HG03354 (cell line): ENCODE results near the gene RABGAP1L.
A peak's percentile ranks its signal among the peaks of the same experiment; 100 is the strongest.
"Not testable (repeated sequence)": the region's sequence is repeated elsewhere in the genome, so short reads cannot be mapped to it uniquely, and the experiment has no call there.

Experiments
- ATAC-seq: cut with Tn5 transposase; IDR thresholded peaks from one replicate; pipeline ENCODE4 v1.9.1; 2021; ENCODE audit warnings: mild to moderate bottlenecking; ENCODE audit not compliant: unreplicated experiment, poor library complexity, severe bottlenecking

Gene RABGAP1L

GRCh38 chr1:174812016-174812415, 652.7 kb downstream of the RABGAP1L start:
- no peak for ATAC-seq

GRCh38 chr1:174812656-174813055, 653.3 kb downstream of the RABGAP1L start:
- no peak for ATAC-seq

GRCh38 chr1:174815036-174815435, 655.7 kb downstream of the RABGAP1L start:
- ATAC-seq: peak; percentile 42

- peak; percentile 68 for ATAC-seq
Observed at GRCh38 chr1:174815474-174815908, 656.2 kb downstream of the RABGAP1L start.

- ATAC-seq: not testable (repeated sequence)
Observed at GRCh38 chr1:174816621-174817020, 657.3 kb downstream of the RABGAP1L start.

GRCh38 chr1:174818014-174818616, 658.8 kb downstream of the RABGAP1L start:
- peak; percentile 62 for ATAC-seq

- no peak for ATAC-seq
Observed at GRCh38 chr1:174818951-174819350, 659.6 kb downstream of the RABGAP1L start.

- no peak for ATAC-seq
Observed at GRCh38 chr1:174819596-174819995, 660.3 kb downstream of the RABGAP1L start.

- ATAC-seq: no peak
Observed at GRCh38 chr1:174825127-174825526, 665.8 kb downstream of the RABGAP1L start.

- ATAC-seq: no peak
Observed at GRCh38 chr1:174825806-174826205, 666.5 kb downstream of the RABGAP1L start.

- no peak for ATAC-seq
Observed at GRCh38 chr1:174828264-174828663, 668.9 kb downstream of the RABGAP1L start.

GRCh38 chr1:174829990-174830389, 670.7 kb downstream of the RABGAP1L start:
- no peak for ATAC-seq

- no peak for ATAC-seq
Observed at GRCh38 chr1:174836543-174836942, 677.2 kb downstream of the RABGAP1L start.

- no peak for ATAC-seq
Observed at GRCh38 chr1:174837386-174837785, 678.1 kb downstream of the RABGAP1L start.

- ATAC-seq: no peak
Observed at GRCh38 chr1:174839211-174839610, 679.9 kb downstream of the RABGAP1L start.

GRCh38 chr1:174841747-174842146, 682.4 kb downstream of the RABGAP1L start:
- no peak for ATAC-seq

- ATAC-seq: not testable (repeated sequence)
Observed at GRCh38 chr1:174848593-174849560, 689.6 kb downstream of the RABGAP1L start.

GRCh38 chr1:174850726-174851125, 691.4 kb downstream of the RABGAP1L start:
- no peak for ATAC-seq

GRCh38 chr1:174858301-174858700, 699.0 kb downstream of the RABGAP1L start:
- ATAC-seq: no peak

- no peak for ATAC-seq
Observed at GRCh38 chr1:174870319-174870718, 711.0 kb downstream of the RABGAP1L start.

- ATAC-seq: no peak
Observed at GRCh38 chr1:174871886-174872285, 712.6 kb downstream of the RABGAP1L start.
